HL-60 (cell line): Measurements from ENCODE around the gene PTCD1.

Experiments used
- DNase-seq, 2 experiments: peaks; one replicate each; pipeline ENCODE4 v3.0.0-alpha.2; 2010 to 2020; ENCODE audit warnings: low read depth in 1 of 2, low spot score in 1 of 2
- H3K27ac ChIP-seq: fragments of 250-450 bp; sonication (Bioruptor Pico); replicated peaks from 2 replicates; pipeline ENCODE4 v1.5.1; 2020; ENCODE audit warnings: mild to moderate bottlenecking, moderate library complexity
- H3K27me3 ChIP-seq: fragments of 250-450 bp; sonication (Bioruptor Pico); 2 replicates; pipeline ENCODE4 v1.5.1; 2021; ENCODE audit warnings: mild to moderate bottlenecking, moderate library complexity; ENCODE audit not compliant: insufficient read depth, poor library complexity, severe bottlenecking
- H3K4me3 ChIP-seq: replicated peaks from 2 replicates; pipeline ENCODE4 v1.5.1; 2011; ENCODE audit warnings: mild to moderate bottlenecking, control low read depth, low read length; ENCODE audit not compliant: insufficient read depth
- CTCF ChIP-seq: IDR thresholded peaks from one replicate; pipeline ENCODE4 v1.5.1; 2011; ENCODE audit warnings: low read length, control low read depth, inconsistent platforms; ENCODE audit not compliant: insufficient read depth
- GABPA ChIP-seq: IDR thresholded peaks from 2 replicates; pipeline ENCODE4 v1.6.1; 2012; ENCODE audit warnings: low read depth
- POLR2AphosphoS5 ChIP-seq: IDR thresholded peaks from 2 replicates; pipeline ENCODE4 v1.6.1; 2012; ENCODE audit warnings: low read depth
- SPI1 ChIP-seq: IDR thresholded peaks from 2 replicates; pipeline ENCODE4 v1.6.1; 2012; ENCODE audit warnings: low read depth, mild to moderate bottlenecking, borderline replicate concordance
- TF ChIP-seq, protein P1 (sequence below): IDR thresholded peaks from 2 replicates; pipeline ENCODE4 v1.6.1; 2012; ENCODE audit warnings: low read depth; ENCODE audit not compliant: insufficient replicate concordance

PTCD1 gene

GRCh38 chr7:99398891-99399445 is 39.6 kb downstream of the PTCD1 start:
- Histone ChIP-seq H3K27me3 (no peaks in the 10 kb centered on the region), H3K4me3 (no peak overlapping the region), H3K27ac (no peak overlapping the region)
- no peak for TF ChIP-seq GABPA
- TF ChIP-seq POLR2AphosphoS5 = 0 out of 2 replicates have a peak, but pooled peaks have one; percentile 14
- DNase-seq = no peak

- H3K4me3 ChIP-seq = no peak overlapping the region
- DNase-seq = no peak
- H3K27ac ChIP-seq = no peak overlapping the region
- no peaks in the 10 kb centered on the region for H3K27me3 ChIP-seq
- TF ChIP-seq, protein P1, sequence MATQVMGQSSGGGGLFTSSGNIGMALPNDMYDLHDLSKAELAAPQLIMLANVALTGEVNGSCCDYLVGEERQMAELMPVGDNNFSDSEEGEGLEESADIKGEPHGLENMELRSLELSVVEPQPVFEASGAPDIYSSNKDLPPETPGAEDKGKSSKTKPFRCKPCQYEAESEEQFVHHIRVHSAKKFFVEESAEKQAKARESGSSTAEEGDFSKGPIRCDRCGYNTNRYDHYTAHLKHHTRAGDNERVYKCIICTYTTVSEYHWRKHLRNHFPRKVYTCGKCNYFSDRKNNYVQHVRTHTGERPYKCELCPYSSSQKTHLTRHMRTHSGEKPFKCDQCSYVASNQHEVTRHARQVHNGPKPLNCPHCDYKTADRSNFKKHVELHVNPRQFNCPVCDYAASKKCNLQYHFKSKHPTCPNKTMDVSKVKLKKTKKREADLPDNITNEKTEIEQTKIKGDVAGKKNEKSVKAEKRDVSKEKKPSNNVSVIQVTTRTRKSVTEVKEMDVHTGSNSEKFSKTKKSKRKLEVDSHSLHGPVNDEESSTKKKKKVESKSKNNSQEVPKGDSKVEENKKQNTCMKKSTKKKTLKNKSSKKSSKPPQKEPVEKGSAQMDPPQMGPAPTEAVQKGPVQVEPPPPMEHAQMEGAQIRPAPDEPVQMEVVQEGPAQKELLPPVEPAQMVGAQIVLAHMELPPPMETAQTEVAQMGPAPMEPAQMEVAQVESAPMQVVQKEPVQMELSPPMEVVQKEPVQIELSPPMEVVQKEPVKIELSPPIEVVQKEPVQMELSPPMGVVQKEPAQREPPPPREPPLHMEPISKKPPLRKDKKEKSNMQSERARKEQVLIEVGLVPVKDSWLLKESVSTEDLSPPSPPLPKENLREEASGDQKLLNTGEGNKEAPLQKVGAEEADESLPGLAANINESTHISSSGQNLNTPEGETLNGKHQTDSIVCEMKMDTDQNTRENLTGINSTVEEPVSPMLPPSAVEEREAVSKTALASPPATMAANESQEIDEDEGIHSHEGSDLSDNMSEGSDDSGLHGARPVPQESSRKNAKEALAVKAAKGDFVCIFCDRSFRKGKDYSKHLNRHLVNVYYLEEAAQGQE = no peak
- peak; percentile 58 for TF ChIP-seq POLR2AphosphoS5
These were observed 41.2 kb downstream of the PTCD1 start for GRCh38 chr7:99397297-99397983.

DNA sequence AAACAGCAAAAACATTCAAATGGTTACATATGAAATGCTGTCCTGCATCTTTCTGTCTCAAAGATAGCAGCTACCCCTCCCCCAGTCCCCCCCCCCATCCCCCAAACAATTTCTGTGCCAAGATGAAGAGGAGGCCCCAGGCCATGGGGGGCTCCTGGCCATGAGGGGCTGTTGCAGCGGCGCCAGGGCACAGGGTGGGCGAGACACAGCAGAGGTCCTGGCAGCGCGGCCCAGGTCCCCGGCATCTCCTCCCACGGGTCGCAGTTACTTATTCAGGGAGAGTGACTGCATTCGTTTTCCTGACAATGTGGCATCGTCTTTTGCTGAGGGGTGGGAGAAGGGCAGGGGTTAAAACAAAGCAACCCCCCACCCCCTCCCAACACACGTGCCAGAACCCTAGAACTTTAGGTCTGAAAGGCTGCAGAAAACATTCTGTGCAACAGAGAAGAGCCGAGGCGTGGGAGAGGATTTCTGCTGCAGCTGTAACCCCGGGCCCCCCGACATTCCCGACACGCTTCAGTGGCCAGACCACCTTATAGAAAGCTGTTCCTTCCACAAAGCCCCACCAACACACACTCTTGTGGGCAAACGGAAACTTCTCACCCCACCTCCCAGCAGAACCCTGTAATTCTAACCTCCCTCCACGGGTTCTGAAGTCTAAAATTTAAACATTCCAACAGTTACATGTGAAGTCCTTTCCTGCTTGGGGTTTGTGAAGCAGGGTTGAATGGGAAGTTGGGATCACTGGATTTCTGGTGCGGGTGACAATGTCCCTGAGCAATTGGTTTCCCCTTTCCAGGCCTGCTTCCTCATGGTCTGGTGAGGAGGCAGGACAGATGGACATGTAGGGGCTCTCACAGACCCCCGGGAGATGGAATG is 41.9 kb downstream of the PTCD1 start:
- TF ChIP-seq, protein P1 = no peak
- TF ChIP-seq CTCF = no peak
- TF ChIP-seq SPI1 = no peak
- TF ChIP-seq POLR2AphosphoS5 = no peak; the same call in 1 of the 2 replicates
- TF ChIP-seq GABPA = no peak
- H3K27ac ChIP-seq = no peak overlapping the region
- H3K27me3 ChIP-seq = no peaks in the 10 kb centered on the region
- DNase-seq = no peak
- no peak overlapping the region for H3K4me3 ChIP-seq

- Histone ChIP-seq H3K27me3 (no peaks in the 10 kb centered on the region), H3K27ac (no peak overlapping the region)
- DNase-seq = no peak
These were observed 42.8 kb downstream of the PTCD1 start for GRCh38 chr7:99395616-99396327.

GRCh38 chr7:99394188-99394502 is 44.5 kb downstream of the PTCD1 start:
- Histone ChIP-seq H3K27me3 (no peaks in the 10 kb centered on the region), H3K4me3 (no peak overlapping the region), H3K27ac (no peak overlapping the region)
- TF ChIP-seq CTCF = no peak
- no peak for TF ChIP-seq SPI1
- TF ChIP-seq, protein P1 = no peak
- TF ChIP-seq POLR2AphosphoS5 = no peak
- no peak for TF ChIP-seq GABPA
- DNase-seq = no peak

More at GRCh38 chr7:99395616-99396327, 42.8 kb downstream of the PTCD1 start:
- no peak overlapping the region for H3K4me3 ChIP-seq
- peak; percentile 64 for TF ChIP-seq POLR2AphosphoS5
- TF ChIP-seq SPI1 = no peak
